ENCODE data around the gene APOO.
A peak's percentile ranks its signal among the peaks of the same experiment; 100 is the strongest.

APOO gene

GRCh38 chrX:23788521-23788920 is 119.2 kb downstream of the APOO start:
- H3K4me1 Mint-ChIP-seq = peaks cover 20% of the 10 kb centered on the region
- CTCF ChIA-PET = interaction anchor here (1.9 kb wide), 1 partner anchor 113 kb away, joined by 10 read pairs; no protein-coding TSS in a partner anchor
- no peak overlapping the region for H3K27ac Mint-ChIP-seq
- H3K4me3 Mint-ChIP-seq = no peak overlapping the region
- H3K27me3 Mint-ChIP-seq = no peaks in the 10 kb centered on the region
- DNase-seq = no peak
- H3K36me3 Mint-ChIP-seq = peaks cover 26% of the 10 kb centered on the region
- H3K9me3 Mint-ChIP-seq = no peaks in the 10 kb centered on the region

- Mint-ChIP-seq H3K36me3 (peaks cover 27% of the 10 kb centered on the region), H3K4me3 (no peak overlapping the region), H3K9me3 (no peaks in the 10 kb centered on the region), H3K4me1 (peaks cover 21% of the 10 kb centered on the region), H3K27me3 (no peaks in the 10 kb centered on the region), H3K27ac (no peak overlapping the region)
- CTCF ChIA-PET = interaction anchor here (1.9 kb wide), 1 partner anchor 114 kb away, joined by 10 read pairs; no protein-coding TSS in a partner anchor
- no peak for DNase-seq
Measured at GRCh38 chrX:23787745-23788118, 120.0 kb downstream of the APOO start.

GRCh38 chrX:23786268-23786815 is 121.4 kb downstream of the APOO start:
- peaks cover 27% of the 10 kb centered on the region for H3K36me3 Mint-ChIP-seq
- no peak for DNase-seq
- H3K4me1 Mint-ChIP-seq = peaks cover 35% of the 10 kb centered on the region
- H3K27ac Mint-ChIP-seq = no peak overlapping the region
- H3K27me3 Mint-ChIP-seq = no peaks in the 10 kb centered on the region
- no peak overlapping the region for H3K4me3 Mint-ChIP-seq
- H3K9me3 Mint-ChIP-seq = no peaks in the 10 kb centered on the region
- CTCF ChIA-PET = no interaction called here

DNA sequence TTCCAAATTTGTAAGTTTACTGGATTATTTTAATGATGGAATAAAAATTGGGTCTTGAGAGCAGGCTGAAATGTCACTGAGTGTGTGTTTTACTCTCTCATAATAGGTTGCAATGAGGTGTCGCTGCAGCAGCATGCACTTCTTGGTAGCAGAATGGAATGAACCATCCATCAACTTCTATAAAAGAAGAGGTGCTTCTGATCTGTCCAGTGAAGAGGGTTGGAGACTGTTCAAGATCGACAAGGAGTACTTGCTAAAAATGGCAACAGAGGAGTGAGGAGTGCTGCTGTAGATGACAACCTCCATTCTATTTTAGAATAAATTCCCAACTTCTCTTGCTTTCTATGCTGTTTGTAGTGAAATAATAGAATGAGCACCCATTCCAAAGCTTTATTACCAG is 122.2 kb downstream of the APOO start:
- H3K36me3 Mint-ChIP-seq = peaks cover 27% of the 10 kb centered on the region

GRCh38 chrX:23784470-23785331 is 123.0 kb downstream of the APOO start:
- Mint-ChIP-seq H3K36me3 (peaks cover 27% of the 10 kb centered on the region), H3K27me3 (no peaks in the 10 kb centered on the region), H3K27ac (peak overlapping the region; percentile 97), H3K9me3 (no peaks in the 10 kb centered on the region), H3K4me3 (peak overlapping the region; percentile 94), H3K4me1 (peaks cover 39% of the 10 kb centered on the region)
- DNase-seq = no peak
- CTCF ChIA-PET = interaction anchor here (0.6 to 3.7 kb wide), 3 partner anchors 20 to 117 kb away, joined by 3 to 38 read pairs (median 3); no protein-coding TSS in a partner anchor

More for the DNA sequence above, 122.2 kb downstream of the APOO start:
- no peak overlapping the region for H3K27ac Mint-ChIP-seq
- peak overlapping the region; percentile 94 for H3K4me3 Mint-ChIP-seq
- H3K27me3 Mint-ChIP-seq = no peaks in the 10 kb centered on the region
- no peak for DNase-seq
- no peaks in the 10 kb centered on the region for H3K9me3 Mint-ChIP-seq
- CTCF ChIA-PET = interaction anchor here (3.7 kb wide), 1 partner anchor 116 kb away, joined by 38 read pairs; no protein-coding TSS in a partner anchor
- peaks cover 39% of the 10 kb centered on the region for H3K4me1 Mint-ChIP-seq

GRCh38 chrX:23783589-23784469 is 123.9 kb downstream of the APOO start:
- Mint-ChIP-seq H3K9me3 (no peaks in the 10 kb centered on the region), H3K36me3 (peaks cover 27% of the 10 kb centered on the region), H3K4me1 (peaks cover 39% of the 10 kb centered on the region), H3K27ac (peak overlapping the region; percentile 97), H3K27me3 (no peaks in the 10 kb centered on the region), H3K4me3 (peak overlapping the region; percentile 94)
- peak; percentile 27 for DNase-seq
- CTCF ChIA-PET = interaction anchor here (0.6 to 3.7 kb wide), 7 partner anchors 11 to 271 kb away, joined by 3 to 38 read pairs (median 6); partner anchors contain the start of gene EIF2S3
